GM12865 (cell line): ENCODE results near the gene SDF2.

Experiments
- DNase-seq: peaks from one replicate; pipeline ENCODE4 v3.0.0; 2010; ENCODE audit warnings: low read depth
- H3K4me3 ChIP-seq: 2 replicates; pipeline ENCODE4 v1.5.1; 2011; ENCODE audit warnings: mild to moderate bottlenecking, low read depth, low read length, control low read depth
- TF ChIP-seq, protein P1 (sequence below): IDR thresholded peaks from 2 replicates; pipeline ENCODE4 v1.5.1; 2011; ENCODE audit warnings: low read length, control low read depth, low read depth, inconsistent platforms; ENCODE audit not compliant: insufficient read depth; ENCODE audit errors: missing control alignments

Gene SDF2

DNA sequence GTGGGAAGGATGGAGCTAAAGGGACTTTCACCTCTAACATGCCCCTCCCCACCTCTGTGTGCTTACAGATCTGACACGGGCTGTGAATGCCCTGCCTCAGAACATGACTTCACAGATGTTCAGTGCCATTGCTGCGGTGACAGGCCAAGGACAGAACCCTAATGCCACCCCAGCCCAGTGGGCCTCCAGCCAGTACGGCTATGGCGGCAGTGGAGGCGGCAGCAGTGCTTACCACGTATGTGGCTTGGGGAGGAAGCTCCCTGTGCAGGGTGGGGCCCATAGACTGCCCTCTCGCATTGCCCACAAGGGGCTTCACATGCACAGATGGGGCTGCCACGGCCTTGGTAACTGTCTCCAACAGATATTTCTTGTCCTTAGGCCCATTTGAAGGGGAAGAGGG is 38.6 kb upstream of the SDF2 start:
- TF ChIP-seq, protein P1, sequence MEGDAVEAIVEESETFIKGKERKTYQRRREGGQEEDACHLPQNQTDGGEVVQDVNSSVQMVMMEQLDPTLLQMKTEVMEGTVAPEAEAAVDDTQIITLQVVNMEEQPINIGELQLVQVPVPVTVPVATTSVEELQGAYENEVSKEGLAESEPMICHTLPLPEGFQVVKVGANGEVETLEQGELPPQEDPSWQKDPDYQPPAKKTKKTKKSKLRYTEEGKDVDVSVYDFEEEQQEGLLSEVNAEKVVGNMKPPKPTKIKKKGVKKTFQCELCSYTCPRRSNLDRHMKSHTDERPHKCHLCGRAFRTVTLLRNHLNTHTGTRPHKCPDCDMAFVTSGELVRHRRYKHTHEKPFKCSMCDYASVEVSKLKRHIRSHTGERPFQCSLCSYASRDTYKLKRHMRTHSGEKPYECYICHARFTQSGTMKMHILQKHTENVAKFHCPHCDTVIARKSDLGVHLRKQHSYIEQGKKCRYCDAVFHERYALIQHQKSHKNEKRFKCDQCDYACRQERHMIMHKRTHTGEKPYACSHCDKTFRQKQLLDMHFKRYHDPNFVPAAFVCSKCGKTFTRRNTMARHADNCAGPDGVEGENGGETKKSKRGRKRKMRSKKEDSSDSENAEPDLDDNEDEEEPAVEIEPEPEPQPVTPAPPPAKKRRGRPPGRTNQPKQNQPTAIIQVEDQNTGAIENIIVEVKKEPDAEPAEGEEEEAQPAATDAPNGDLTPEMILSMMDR = no peak
- no peak overlapping the region for H3K4me3 ChIP-seq
- no peak for DNase-seq

DNA sequence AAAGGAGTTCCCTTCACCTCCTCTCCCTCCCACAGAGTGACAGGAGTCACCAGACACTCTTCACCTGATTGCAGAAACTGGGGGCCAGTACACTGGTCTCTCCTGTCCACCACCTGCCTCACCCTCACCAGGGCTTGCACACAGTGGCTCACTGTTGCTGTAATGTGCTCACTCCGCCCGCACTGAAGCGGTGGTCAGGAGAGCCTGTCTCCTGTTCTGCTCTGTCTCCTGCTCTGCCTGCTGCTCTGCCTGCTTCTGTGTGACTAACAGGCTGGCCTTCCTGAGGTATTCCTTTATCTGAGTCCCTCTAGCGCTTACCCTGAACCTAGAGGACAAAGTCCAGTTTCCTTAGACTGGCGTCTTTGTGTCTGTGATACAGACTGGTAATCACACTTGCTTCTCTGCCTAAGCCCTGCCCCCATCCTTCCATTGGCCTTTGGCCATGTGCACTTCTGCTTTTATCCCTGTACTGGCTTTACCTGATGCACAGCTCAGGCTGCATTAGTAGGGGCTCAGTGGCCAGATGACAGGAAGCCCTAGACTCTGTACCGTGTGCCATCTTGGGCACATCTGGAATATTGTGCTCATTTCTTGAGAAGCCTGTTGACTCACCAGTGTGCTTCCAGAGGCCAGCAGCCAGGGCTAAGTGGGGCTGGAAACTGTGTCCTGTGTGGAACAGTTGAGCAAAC is 36.7 kb upstream of the SDF2 start:
- H3K4me3 ChIP-seq = no peak overlapping the region
- DNase-seq = no peak
- TF ChIP-seq, protein P1 = no peak

DNA sequence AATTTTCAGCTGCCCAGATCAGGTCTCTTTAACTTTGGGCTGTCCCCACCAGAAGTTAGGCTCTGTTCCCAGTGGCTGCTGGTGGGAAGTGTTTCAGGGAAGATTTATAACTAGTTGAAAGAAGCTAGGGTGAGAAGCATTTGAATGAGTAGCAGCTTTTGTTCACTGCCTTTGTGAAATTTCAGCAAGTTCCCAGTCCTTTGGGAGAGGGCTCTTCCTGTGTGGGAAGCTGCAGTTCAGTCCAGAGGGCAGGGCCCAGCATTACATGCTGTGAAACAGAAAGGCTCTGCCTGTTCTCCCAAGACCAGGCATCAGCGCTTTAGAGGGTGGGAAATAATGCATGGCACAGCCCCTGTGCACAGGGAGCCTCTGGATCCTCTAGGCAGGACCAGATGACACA is 32.2 kb upstream of the SDF2 start:
- DNase-seq = no peak
- TF ChIP-seq, protein P1 = no peak
- H3K4me3 ChIP-seq = no peak overlapping the region

DNA sequence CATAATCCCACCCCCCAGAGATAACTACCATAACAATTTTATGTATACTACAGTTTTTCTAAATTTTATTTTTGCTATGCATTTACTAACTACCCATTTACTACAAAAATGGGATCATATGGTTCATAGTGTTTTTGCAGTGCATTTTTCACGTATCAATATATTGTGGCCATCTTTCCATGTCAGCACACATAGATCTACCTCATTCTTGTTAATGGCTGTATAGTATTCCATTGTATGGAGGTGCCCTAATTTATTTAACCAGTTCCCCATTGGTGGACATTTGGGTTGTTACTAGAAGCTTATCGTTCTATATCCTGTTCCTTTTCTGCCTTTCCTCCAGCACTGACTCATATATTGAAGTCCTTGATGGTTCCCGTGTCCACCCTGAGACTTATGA is 27.3 kb upstream of the SDF2 start:
- H3K4me3 ChIP-seq = no peak overlapping the region
- DNase-seq = no peak
- TF ChIP-seq, protein P1 = no peak

DNA sequence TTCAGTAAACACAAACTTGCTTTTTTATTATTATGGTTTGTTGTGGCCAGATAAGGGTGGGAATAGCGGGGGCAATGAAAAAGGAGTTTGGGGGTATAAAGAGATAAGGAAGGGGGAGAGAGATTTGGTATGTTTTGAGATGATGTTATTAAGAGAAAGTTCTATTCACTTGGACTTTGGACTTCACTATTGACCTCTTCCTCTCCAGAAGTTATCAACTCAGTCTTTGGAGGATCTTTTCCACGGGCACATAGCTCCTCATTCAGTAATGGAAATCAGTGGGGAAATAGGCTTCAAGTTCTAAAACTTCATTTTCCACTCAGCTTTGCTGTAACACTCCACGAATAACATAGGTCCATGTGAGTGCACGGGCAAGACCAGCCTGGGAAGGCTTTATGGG is 26.8 kb upstream of the SDF2 start:
- DNase-seq = no peak
- TF ChIP-seq, protein P1 = no peak
- no peak overlapping the region for H3K4me3 ChIP-seq

DNA sequence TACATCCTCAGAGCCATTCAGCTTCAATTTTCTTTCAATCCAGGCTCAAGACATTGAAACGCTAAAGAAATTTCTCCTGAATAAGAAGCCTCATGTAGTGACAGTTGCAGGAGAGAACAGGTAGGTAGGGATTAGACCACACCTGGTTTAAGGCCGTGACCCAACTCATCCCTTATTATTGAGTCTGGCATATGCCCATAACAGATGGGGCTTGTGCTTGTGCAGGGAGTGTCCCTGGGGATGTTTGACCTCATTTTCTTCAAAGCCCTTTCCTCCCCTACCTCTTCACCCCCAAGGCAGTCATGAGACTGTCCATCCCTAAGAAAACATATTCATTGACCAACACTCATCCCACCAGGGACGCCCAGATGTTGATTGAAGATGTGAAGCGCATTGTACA is 24.6 kb upstream of the SDF2 start:
- no peak overlapping the region for H3K4me3 ChIP-seq
- TF ChIP-seq, protein P1 = no peak
- DNase-seq = no peak

DNA sequence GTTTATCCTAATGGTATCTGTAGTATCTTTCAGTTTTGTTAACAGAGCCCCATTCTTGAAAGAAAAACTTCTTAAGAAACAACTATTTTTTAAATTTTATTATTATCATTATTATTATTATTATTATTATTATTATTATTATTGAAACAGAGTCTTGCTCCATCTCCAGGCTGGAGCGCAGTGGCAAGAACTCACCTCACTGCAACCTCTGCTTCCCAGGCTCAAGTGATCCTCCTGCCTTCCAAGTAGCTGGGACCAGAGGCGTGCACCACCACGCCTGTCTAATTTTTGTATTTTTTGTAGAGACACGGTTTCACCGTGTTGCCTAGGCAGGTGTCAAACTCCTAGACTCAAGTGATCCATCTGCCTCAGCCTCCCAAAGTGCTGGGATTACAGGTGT is 23.7 kb upstream of the SDF2 start:
- DNase-seq = no peak
- no peak overlapping the region for H3K4me3 ChIP-seq
- TF ChIP-seq, protein P1 = no peak
